ENCODE results near the gene TFCP2L1.
A peak's percentile ranks its signal among the peaks of the same experiment; 100 is the strongest.
"Not testable (repeated sequence)": the region's sequence is repeated elsewhere in the genome, so short reads cannot be mapped to it uniquely, and the experiment has no call there.

Gene TFCP2L1

DNA sequence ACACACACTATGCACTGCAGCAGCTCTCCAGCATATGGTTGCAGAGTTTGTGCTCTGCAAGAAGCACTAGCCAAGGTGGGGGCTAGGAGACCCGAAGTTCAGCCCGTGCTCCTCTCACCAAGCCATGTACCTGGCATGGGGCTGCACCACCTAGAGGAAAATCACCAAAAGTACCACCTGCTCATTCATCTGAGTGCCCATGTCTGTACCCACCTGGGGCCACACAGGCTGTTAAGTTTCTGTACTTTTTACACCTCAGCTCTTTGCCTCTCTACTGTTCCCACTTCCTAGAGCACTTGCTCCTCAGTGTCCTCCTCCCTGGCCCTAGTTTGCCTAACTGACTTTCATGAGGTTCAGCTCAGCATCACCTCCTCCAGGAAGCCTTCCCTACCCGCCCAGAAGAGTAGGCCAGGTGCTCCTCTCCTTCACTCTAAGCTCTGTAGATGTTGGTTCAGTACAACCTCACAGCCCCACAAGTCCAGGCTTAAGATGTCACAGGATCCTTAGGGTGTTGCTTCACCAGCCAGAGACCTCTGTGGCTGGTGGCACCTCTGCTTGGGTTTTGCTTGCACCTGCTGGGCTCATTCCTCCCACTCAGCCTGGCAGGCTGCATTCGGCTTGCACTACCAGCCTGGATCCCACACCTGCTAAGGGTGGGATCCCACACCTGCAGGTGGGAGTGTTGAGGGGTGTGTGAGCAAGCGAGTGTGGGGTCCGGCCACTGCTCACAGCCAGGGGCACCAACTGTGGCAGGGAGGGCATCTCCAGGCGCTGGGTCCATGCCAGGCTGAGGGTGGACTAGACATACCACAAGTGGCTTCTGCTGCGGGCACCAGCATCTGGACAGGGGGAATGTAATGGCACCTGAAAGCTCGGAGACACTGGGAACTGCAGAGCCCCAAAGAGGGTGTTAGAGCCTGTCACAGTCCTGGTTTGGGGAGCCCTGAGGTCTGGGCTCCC is 10.2 kb upstream of the TFCP2L1 start:
- no peak for DNase-seq

DNA sequence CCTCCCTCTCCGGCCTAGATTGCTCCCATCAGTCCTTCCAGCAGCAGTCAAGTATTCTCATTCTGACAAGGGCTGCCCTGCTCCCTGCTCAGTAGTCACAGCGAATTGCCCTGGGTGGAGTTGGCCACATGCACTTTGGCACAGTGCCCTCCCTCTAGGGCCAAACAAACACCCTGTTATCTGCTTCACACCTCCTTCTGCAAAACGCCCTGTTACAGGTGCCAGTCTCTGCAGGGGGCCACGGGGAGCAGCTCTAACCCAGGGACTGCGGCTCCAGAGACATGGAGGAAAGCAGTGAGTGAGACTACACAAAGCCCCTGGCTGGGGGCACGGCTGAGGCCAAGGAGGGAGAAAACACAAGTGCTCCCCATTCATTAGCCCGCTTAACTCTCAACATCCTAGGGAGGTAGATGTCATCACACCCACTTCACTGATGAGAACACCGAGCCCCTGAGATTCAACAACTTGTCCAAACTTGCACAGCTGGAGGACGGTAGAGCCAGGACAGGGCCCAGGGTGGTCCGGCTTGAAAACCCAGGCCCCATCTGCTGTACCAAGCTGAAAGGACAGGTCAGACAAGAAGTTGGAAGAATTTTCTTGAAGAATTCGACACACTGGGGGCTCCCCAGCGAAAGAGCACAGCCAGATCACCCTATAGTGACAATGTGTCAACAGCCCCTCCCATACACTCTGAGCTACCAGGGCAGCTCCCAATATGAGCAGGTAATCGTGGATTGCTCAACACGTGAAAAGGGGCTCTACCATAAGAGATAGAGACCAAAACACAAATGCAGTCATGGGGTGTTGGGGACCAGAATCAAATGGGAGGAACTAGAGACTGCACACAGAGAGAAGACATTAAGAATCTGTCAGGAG is 8.7 kb upstream of the TFCP2L1 start:
- DNase-seq, result no peak

DNA sequence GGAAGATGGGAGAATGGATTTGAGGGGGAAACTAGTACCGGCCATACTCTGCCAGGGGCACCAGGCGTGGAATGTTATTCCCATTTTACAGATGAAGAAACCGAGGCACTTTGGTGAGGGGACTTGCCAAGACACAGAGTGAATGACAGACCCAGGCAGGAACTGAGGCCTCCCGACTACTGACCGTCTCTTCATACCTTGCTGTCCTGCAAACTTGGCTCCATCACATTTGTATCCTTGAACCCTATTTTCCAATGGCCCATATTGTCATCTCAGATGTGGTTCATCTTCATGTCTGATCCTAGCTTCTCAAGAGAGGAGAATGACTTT is 6.2 kb upstream of the TFCP2L1 start:
- no peak for DNase-seq

DNA sequence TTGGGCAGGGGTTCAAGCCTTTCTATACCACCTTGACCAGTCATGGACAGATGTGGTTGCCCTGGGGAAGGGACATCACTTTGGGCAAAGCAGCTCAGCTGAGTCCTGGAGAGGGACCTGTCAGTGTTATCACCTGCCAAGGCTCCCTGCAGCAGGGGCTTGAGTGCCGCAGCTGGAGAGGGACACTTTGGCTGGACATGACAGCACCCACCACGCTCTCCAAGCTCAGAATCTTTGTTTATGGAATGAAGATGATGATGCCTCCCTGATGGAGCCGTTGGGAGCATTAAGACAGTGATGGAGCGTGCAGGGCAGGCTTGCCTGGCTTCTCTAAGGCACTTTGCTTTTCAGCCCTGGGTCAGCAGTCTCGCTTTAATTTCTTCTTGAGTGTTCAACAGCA is 4.3 kb upstream of the TFCP2L1 start:
- no peak for DNase-seq

DNA sequence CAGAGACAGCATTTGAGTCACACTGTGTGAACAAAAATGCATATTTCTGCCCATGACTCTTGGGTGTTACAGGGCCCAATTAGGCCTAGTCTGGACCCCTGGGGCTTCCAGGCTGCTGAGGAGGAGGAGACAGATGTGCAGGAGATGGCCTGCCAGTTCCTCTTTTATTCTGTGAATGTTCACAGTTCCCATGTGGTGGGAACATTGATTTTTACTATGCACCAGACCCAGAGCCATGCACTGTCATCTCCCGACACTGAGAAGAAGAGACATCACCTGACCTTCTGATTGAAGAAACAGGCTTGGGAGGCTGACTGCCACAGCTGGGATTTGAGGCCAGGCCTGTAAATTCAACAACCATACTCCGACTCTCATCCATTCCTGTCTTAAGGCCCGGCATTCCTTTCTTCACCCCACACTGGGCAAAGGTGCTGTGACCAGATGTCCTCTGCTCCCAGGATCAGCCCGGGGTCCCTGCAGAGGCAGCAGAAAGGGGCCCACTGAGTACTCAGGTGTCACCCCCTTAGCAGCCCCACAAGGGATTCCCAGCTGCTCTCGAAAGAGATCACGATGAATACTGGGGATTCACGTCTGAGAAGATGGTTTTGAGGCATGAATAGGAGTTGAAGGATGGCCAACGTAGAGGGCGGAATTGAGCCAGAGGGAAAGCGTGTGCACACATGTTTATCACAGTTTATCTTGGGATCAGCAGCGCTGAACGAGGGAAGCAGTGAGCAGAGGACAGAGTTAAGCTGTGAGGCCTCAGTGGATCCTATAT is 3.6 kb upstream of the TFCP2L1 start:
- peak; percentile 73 for DNase-seq

DNA sequence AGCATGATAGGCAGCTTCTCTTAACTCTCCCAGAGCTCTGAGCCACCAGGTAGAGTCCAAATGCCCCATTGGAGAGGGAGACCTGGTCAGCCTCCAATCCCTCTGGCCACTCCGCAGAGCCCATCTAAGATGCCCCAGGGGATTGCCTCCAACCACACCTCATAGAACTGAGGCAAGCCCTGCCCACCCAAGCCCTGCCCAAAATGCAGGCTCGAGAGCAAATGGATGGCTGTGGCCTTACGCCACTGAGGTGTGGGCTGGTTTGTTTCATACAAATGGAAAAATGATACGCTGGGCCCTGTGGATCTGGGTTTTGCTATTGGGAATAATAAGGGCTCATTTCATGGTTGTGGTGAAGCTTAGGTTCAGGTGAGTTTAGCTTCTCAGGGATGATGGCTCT is 3.0 kb upstream of the TFCP2L1 start:
- no peak for DNase-seq

DNA sequence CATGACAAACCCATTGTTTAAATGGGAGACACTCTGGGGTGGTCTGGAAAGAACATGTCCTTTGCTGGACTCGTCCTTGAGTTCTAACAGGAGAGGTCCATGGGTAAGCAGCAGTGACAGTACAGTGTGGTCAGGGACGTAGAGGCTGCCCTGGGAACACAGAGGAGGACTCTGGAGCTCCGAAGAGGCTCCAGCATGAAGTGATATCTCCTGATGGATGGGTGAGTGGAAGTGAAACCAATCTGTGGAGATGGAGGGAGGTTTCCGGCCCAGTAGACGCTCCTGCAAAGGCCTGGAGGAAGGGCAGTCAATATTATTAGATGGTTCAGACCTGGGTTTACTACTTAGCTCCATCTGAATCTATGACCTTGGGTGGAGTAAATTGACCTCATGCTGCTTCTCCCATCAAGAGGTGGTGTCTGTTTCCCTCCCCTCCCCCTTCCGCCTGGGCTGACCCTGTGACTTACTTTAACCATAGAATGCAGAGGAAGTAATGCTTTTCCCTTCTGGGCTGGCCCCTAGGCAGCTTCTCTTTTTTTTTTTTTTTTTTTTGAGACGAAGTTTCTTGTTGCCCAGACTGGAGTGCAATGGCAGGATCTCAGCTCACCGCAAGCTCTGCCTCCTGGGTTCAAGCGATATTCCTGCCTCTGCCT is 2.3 kb upstream of the TFCP2L1 start:
- DNase-seq, result peak; percentile 88

DNA sequence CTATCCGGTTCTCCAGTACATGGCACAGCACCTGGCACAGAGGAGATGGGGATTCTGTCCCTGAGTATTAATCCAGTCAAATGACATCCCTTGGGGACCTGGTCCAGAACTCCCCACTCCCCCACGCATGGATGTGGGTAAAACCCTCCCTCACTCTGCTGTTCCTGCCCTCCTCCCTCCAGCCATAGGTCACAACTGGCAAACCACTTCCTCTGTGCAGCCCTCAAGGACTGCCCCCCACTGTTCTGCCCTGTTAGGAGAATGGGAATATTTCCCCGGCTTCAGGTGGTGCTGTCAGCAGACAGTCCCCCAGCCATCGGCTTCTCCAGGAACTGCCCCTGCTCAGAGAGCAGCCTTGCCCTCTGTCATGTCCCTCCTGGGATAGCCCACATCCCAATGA is 1.5 kb upstream of the TFCP2L1 start:
- no peak for DNase-seq

DNA sequence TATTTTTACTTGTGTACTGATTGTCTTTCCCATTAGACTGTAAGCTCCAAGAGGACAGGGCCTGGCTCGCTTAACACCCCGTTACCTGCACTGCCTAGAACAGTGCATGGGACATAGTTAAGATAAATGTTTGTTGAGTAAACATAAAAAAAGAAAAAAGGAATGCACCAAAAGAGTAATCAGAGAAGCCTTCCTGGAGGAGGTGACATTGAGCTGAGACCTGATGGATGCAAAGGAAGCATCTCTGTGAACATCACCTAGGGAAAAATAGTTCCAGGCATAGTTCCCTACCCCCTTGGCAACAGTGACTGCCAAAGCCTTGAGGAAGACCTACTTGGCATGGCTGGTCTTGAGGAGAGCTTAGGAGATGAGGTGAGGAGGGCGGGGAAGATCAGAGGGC is 924 bp upstream of the TFCP2L1 start:
- no peak for DNase-seq

DNA sequence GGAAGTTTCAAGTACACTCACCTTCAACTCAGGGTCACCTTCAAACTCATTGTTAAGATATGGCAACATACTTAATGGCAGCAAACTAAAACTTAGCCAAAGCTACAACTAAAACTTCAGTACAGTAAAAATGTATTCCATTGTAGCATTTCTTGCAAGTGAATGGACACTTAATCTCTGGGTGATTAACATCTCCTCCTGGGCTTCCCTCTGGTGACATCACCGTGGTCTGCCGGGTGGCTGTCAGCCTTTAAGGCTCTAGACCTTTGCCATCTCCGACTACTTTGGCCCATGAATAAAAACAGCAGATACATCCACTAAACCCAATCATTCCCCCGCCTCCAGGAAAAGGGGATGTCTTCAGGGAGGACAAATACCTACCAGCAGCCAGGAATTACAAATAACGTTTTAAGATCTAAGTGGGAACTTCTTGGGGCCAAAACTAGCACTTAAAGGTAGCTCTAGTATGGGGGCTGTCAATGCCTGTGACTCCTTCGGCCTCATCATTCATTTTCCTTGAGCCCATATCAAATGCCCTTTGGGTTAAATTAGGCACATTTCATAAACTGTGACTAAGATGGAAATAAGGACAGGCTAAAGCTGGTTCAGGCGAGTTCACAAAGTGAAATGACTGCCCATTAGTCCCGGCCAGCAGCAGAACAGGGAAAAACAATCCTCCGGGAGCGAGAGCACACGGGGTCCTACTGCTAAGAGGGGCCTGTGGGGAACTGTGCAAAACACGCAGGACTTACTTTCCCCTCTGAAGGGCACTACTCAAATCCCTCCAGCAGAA is 1.1 kb downstream of the TFCP2L1 start:
- peak; percentile 41 for DNase-seq

DNA sequence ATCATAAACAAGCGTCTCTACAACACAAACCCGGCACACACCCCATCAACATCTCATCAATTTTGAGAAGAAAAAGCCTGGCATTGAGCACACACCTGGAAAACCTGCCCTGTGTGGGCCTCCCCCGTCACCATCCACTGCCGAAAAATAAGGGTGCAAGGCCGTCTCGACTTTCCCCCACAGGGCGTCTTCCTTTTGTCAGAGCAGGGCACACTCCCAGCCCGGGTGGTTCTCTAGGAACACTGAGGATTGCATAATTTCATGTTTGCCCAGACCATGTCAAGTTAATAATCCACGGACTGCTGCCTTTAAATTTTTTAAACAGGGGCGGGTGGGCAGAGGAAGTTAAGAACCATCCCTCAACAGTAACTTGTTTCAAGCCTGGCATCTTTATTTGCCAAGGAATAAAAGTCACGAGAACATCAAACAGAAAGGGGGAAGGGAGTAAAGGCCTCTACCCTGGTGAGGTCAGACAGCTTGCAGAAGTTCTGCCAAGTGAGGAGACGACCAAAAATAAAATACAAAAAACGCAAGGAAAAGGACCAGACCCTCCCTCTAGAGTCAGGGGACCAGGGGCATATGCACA is 2.1 kb downstream of the TFCP2L1 start:
- DNase-seq, result no peak

DNA sequence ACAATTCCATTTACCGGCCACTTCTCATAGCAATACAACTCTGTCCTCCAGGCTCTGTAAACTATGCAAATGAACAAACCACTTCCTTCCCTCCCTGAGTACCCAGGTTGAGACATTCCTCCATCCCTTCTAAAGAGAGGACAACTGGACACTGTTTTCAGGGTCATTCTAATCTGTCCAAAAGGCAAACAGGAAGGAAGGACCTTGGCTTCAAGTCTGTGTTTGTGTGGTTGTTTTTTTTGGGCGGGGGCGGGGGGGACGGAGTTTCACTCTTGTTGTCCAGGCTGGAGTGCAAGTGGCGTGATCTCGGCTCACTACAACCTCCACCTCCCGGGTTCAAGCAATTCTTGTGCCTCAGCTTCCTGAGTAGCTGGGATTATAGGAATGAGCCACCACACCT is 3.3 kb downstream of the TFCP2L1 start:
- no peak for DNase-seq

DNA sequence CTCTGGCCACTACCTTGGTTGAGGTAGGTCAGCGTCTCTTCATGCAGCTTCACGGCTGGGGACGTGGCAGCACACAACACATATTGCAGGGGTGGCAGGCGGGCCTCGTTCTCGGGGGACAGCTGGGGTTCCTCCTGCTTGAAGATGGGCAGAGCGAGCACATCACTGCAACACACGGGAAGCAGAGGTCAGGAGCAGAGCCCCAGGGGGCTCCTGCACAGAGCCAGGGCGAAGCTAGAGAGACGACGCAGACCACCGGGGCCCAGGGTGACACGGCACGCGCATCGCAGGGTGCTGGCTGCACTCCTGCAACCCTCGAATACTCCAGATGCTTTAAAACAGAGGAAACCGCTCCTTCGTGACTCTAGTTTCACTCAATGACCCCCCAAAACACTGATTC is 3.9 kb downstream of the TFCP2L1 start:
- DNase-seq, result no peak

DNA sequence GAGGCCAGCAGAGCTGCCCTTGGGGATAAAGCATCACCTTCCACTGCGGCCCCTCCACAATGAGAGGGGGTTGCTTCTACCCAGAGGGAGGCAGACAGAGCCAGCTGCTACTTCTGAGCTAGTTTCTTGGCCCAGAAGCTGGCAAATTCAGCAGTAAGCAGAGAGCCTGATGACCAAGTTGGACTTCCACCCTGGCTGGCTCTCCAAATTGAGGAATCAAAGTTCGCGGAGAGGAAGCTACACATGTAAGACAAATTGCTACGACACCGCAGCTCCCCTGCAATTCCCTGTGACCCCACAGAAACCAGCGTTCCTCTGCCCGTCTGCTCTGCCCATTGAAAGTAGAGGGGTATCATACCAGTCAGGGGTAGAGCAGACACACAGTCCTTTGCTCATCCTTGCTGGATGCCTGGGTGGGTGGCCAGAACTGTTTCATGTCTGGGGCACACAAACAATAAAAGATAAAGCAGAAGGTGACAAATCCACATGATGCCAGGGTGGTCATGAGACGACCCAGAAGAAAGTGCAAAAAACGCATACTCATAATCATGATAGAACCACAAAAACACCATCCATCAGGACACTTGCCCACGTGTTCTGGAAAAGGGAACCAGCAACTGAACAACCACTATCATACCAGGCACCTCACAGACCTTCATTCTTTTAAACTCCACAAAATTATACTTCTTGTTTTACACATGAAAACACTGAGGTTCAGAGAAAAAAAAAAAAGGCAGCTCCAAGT is 5.4 kb downstream of the TFCP2L1 start:
- peak; percentile 46 for DNase-seq

DNA sequence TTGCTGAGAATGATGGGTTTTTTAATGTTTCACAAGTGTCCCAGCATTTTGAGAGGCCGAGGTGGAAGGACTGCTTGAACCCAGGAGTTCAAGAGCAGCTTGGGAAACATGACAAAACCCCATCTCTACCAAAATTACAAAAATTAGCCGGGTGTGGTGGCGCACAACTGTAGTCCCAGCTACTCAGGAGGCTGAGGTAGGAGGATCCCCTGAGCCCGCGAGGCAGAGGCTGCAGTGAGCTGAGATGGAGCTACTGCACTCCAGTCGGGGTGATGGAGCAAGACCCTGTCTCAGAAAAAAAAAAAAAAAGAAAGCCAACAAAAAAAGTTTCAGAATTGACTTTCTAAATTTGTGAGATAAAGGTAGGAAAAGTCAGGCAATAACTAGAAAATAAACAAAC is 8.7 kb downstream of the TFCP2L1 start:
- no peak for DNase-seq

DNA sequence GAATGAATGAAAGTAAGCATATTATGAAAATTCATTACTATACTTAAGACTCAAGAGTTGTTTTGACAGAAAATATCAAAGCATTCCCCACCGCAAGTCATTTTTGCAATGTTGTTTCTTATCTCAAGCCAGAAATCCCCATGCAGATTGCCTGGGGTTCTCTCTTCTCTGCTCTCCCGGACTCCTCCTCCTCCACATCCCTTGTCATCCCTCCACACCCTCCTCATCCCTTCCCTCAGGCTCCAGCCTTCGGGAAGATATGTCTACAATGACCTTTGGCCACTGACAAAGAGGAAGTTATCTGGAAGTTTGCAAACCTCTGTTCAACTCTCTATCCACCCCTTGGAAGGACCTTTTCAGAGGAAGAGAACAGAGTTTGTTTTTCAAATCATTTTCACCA is 11.9 kb downstream of the TFCP2L1 start:
- DNase-seq, result no peak

DNA sequence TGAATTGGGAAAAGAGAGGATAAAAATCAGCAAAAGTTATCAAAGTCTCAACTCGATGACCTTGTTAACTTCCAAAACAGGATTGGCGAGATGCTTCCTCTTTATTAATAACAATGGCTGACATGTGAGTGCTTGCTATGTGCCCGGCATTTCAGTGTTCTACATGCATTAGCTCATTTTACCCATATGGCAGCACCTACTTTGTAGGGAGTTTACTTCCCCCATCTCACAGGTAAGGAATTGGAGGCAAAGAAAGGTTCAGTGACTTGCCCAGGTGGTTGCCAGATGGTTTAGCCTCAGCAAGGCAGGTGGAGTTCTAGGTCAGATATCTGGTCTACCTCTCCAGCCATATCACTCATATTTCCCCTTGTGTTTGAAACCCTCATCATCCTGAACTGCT is 12.4 kb downstream of the TFCP2L1 start:
- no peak for DNase-seq

DNA sequence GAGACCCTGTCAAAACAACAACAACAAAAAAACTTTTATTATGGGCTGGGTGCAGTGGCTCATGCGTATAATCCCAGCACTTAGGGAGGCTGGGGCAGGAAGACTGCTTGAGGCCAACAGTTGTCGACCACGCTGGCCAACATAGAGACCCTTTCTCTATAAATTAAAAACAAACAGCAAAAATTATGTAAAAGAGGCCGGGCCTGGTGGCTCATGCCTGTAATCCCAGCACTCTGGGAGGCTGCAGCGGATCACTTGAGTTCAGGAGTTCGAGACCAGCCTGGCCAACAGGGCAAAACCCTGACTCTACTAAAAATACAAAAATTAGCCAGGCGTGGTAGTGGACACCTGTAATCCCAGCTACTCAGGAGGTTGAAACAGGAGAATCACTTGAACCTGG is 15.6 kb downstream of the TFCP2L1 start:
- not testable (repeated sequence) for DNase-seq

DNA sequence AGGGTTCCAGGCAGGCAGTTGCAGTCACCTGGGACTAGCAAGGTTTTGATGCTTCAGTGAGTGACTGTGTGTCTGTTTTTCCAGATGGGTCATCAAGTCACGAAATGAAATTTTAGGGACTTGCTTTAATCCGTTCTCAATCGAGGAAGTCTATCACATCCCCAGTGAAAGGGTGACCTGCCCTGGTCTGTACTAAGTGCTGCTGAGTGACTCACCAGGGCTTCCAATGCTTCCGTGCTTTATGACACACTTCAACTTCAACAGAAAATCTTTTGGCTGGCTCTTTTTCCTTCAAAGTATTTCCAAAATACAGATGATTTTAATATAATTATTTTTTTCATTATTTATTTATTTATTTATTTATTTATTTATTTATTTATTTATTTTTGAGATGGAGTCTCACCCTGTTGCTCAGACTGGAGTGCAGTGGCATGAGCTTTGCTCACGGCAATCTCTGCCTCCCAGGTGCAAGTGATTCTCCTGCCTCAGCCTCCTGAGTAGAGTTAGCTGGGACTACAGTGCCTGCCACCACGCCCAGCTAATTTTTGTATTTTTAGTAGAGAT is 18.4 kb downstream of the TFCP2L1 start:
- no peak for DNase-seq

DNA sequence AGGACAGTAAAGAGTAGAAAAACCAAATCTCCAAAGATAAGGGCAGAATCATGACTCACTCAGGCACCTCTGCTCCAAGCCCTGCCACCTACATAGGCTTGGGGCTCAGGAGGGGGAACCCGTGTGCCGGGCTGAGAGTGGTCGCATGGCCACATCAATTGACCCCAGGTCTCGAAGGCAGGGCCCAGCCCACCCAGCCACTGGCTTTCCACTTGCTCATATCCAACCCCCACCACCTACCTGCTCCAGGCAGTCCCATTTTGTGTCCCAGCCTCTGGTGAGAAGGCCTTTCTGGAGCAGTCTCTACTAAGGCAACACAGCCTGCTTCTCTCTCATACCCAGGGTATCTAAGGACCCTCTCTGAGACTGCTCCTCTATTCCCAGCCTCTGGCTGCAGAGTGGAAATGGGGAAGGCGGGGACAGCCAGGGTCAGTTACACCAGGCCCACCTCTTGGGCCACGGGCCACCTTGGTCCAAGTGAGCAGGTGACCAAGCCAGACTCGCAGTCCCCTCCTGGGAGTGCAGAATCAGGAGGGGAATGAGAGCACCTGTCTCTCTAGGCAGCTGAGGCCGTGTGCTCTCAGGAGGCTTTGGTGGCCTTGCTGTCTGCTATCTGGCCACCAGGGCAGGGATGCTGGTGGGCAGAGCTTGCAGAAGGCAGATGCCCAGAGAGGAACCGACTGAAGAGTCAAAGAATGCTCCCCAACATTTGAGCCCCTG is 20.8 kb downstream of the TFCP2L1 start:
- DNase-seq, result no peak

Measured in MV-4-11 (cell line).